ENCODE results near the gene COX4I1. TPM values are rescaled to one million over a fixed set of nuclear protein-coding genes. Genes with fewer than 3 reads are reported as not detected.

Gene COX4I1
- total and polyA plus RNA-seq, 2 of the 8 experiments (the other 6 are each of a cell fraction or from before 2014, with no cell fraction given) = 507 to 707 TPM

DNA sequence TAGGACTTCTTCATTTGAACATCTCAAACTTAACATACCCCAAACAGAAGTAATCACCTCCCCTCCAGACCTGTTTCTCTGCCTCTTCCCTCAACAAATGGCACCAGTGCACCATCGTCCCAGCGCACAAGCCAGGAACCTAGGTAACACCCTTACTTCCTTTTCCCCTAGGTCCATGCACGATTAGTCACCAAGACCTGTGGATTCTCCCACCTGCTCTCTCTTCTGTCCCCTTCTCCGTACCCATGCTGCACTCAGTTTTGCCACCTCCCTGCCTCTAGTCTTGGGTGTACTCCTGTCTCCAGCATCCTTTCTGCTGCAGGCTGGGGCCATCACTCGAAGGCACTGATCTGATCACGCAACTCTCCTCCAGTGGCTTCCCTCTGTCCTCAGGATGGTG lies 3.3 kb upstream of the COX4I1 start:
- H4K20me1 ChIP-seq (replicated peaks in 1 of 2; ENCODE audit: control insufficient read depth in 1 of 2, insufficient read depth in 2 of 2, low read length in 2 of 2) = peaks cover 4 to 19% of the 10 kb centered on the region in 2 experiments
- TF ChIP-seq SIN3A (conservative IDR thresholded peaks at IDR 0.05 in 1 of 2, IDR thresholded peaks at IDR 0.05 in 1 of 2; ENCODE audit: low read depth in 1 of 2, low read length in 2 of 2) (no peak), SP4 (IDR thresholded peaks at IDR 0.05; ENCODE audit: low read length) (no peak), RBBP5 (IDR thresholded peaks at IDR 0.05; ENCODE audit: borderline replicate concordance, low read depth, low read length) (no peak), SIX5 (IDR thresholded peaks at IDR 0.05; ENCODE audit: low read depth, low read length) (no peak), POU5F1 (IDR thresholded peaks at IDR 0.05; ENCODE audit: low read depth, low read length) (no peak), TCF12 (IDR thresholded peaks at IDR 0.05; ENCODE audit: low read depth, low read length) (no peak), SP2 (IDR thresholded peaks at IDR 0.05; ENCODE audit: low read length) (no peak), BRCA1 (IDR thresholded peaks at IDR 0.05; ENCODE audit: low read depth, low read length) (no peak), NANOG (IDR thresholded peaks at IDR 0.05; ENCODE audit: insufficient read depth, low read depth, low read length, poor library complexity, severe bottlenecking) (no peak), KDM4A (IDR thresholded peaks at IDR 0.05; ENCODE audit: low read depth, low read length, severe bottlenecking) (no peak)
- TF ChIP-seq, protein P1, sequence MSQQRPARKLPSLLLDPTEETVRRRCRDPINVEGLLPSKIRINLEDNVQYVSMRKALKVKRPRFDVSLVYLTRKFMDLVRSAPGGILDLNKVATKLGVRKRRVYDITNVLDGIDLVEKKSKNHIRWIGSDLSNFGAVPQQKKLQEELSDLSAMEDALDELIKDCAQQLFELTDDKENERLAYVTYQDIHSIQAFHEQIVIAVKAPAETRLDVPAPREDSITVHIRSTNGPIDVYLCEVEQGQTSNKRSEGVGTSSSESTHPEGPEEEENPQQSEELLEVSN (IDR thresholded peaks at IDR 0.05) = no peak
- TF ChIP-seq, protein P2, sequence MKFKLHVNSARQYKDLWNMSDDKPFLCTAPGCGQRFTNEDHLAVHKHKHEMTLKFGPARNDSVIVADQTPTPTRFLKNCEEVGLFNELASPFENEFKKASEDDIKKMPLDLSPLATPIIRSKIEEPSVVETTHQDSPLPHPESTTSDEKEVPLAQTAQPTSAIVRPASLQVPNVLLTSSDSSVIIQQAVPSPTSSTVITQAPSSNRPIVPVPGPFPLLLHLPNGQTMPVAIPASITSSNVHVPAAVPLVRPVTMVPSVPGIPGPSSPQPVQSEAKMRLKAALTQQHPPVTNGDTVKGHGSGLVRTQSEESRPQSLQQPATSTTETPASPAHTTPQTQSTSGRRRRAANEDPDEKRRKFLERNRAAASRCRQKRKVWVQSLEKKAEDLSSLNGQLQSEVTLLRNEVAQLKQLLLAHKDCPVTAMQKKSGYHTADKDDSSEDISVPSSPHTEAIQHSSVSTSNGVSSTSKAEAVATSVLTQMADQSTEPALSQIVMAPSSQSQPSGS (IDR thresholded peaks at IDR 0.05; ENCODE audit: low read length) = no peak

More for the DNA sequence above, 3.3 kb upstream of the COX4I1 start:
- Histone ChIP-seq H3K18ac (ENCODE audit: extremely low read depth, low read length) (no peak overlapping the region), H4K5ac (ENCODE audit: insufficient read length, low read depth, low read length) (no peak overlapping the region), H3K4me3 (ENCODE audit: extremely low read depth in 1 of 4, insufficient read depth in 2 of 4, low read depth in 3 of 4, low read length in 4 of 4) (no peak overlapping the region), H2BK5ac (ENCODE audit: low read depth, low read length) (no peak overlapping the region; the same call in 1 of the 2 replicates), H2BK120ac (replicated peaks; ENCODE audit: low read depth, low read length) (no peak overlapping the region), H3K4me2 (ENCODE audit: insufficient read depth in 1 of 2, low read depth in 2 of 2, low read length in 2 of 2) (no peak overlapping the region), H3K9ac (replicated peaks in 1 of 4; ENCODE audit: extremely low read depth in 1 of 4, low read depth in 3 of 4, low read length in 3 of 4) (no peak overlapping the region), H3K27ac (ENCODE audit: low read depth, low read length) (no peak overlapping the region), H3K4ac (replicated peaks; ENCODE audit: insufficient read length, low read depth, low read length) (no peak overlapping the region), H3K79me2 (ENCODE audit: control insufficient read depth in 1 of 2, insufficient read depth in 2 of 2, low read length in 2 of 2) (peaks cover 34 to 94% of the 10 kb centered on the region in 2 experiments), H3K4me1 (replicated peaks in 1 of 4; ENCODE audit: control insufficient read depth in 3 of 4, insufficient read depth in 4 of 4, low read length in 3 of 4) (peaks cover 0 to 3% (median 0%) of the 10 kb centered on the region in 4 experiments; a peak in 1 of 7 replicates), H2BK12ac (ENCODE audit: low read depth, low read length) (no peak overlapping the region), H3K27me3 (replicated peaks in 1 of 4; ENCODE audit: control insufficient read depth in 3 of 4, extremely low read depth in 1 of 4, insufficient read depth in 3 of 4, low read length in 3 of 4) (no peaks in the 10 kb centered on the region), H2BK20ac (ENCODE audit: low read length) (no peak overlapping the region), H3K23ac (ENCODE audit: insufficient read length) (no peak overlapping the region), H3K36me3 (ENCODE audit: control insufficient read depth in 2 of 4, insufficient read depth in 4 of 4, low read length in 3 of 4) (peaks cover 4 to 43% (median 13%) of the 10 kb centered on the region in 4 experiments; a peak in 5 of 8 replicates), H3K9me3 (ENCODE audit: insufficient read depth in 2 of 2, low read depth in 1 of 2, low read length in 1 of 2) (peaks cover 0 to 2% of the 10 kb centered on the region in 2 experiments; a peak in 1 of 4 replicates), H4K91ac (replicated peaks; ENCODE audit: insufficient read length, low read length) (no peak overlapping the region), H4K8ac (ENCODE audit: extremely low read depth, insufficient read depth, low read length) (no peak overlapping the region), H2AFZ (ENCODE audit: low read length) (no peak overlapping the region), H3K14ac (ENCODE audit: insufficient read length) (no peak overlapping the region), H2AK5ac (ENCODE audit: low read depth, low read length) (no peak overlapping the region), H3K23me2 (ENCODE audit: low read depth, low read length) (peaks cover 6% of the 10 kb centered on the region), H2BK15ac (ENCODE audit: low read length) (no peak overlapping the region), H3K56ac (replicated peaks; ENCODE audit: insufficient read length, low read depth, low read length) (no peak overlapping the region), H3K79me1 (ENCODE audit: low read depth, low read length) (peaks cover 17% of the 10 kb centered on the region)
- ChIA-PET POLR2A (ENCODE audit: partially characterized antibody) (no interaction called here), CTCF (ENCODE audit: partially characterized antibody) (interaction anchor here (0.7 to 1.8 kb wide), 2 partner anchors 25 to 67 kb away, joined by 3 to 4 read pairs; no protein-coding TSS in a partner anchor)
- 97% methylated on average over 6 of the region's 6 CpGs; no CpG with 5 or more reads in 1 of the 2 experiments for WGBS, 2 experiments (ENCODE audit: extremely low coverage in 1 of 2, insufficient coverage in 1 of 2, insufficient read length in 1 of 2, insufficient replicate concordance in 2 of 2, low coverage in 1 of 2, low lambda C conversion rate in 2 of 2, missing lambda C conversion rate in 1 of 2)
- DNase-seq (ENCODE audit: low read depth in 1 of 2, low spot score in 2 of 2) (no peak), FAIRE-seq (no peak)
